RWPE1 (cell line): ENCODE data around the gene CRPPA.
"Not testable (repeated sequence)": the region's sequence is repeated elsewhere in the genome, so short reads cannot be mapped to it uniquely, and the experiment has no call there.

ENCODE experiments used
- CTCF ChIA-PET: fragments of 350-600 bp; sonication (Branson Sonifier 250); formaldehyde crosslinking; extraction: SDS; loops from one replicate; lab custom pipeline; 2021; lab: Yijun Ruan, JAX
- POLR2A ChIA-PET: fragments of 400-600 bp; formaldehyde crosslinking; extraction: SDS; loops from one replicate; lab custom pipeline; 2020; ENCODE audit warnings: antibody characterized with exemption; ENCODE audit not compliant: low non-redundant PET; lab: Yijun Ruan, JAX
- DNase-seq: peaks from one replicate; pipeline ENCODE4 v3.0.0; 2012; ENCODE audit warnings: low spot score
- H3K27ac ChIP-seq: fragments of 450-650 bp; 2 replicates; pipeline ENCODE4 v1.5.1; 2017
- TF ChIP-seq, protein P1 (sequence below): fragments of 450-650 bp; conservative IDR thresholded peaks from 2 replicates; pipeline ENCODE4 v1.5.1; 2017; ENCODE audit warnings: low read depth, mild to moderate bottlenecking

The CRPPA gene

DNA sequence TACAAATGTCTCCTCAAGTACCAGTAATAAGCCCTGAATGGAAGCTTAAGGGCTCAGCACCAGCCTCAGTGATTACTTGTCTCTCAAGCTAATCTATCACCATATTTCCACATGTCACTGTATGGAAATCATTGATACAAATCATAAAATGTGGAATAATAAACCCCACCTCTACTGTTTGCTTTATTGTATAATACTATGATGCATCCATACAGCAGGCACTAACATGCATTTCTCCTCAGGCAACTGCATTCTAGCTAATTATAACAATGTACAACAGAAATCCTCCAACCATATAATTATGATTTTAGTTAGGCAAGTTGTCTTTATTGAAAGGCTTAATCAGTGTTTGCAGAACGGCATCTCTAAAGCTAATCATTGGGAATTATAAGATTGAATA lies 26.2 kb downstream of the CRPPA start:
- TF ChIP-seq, protein P1, sequence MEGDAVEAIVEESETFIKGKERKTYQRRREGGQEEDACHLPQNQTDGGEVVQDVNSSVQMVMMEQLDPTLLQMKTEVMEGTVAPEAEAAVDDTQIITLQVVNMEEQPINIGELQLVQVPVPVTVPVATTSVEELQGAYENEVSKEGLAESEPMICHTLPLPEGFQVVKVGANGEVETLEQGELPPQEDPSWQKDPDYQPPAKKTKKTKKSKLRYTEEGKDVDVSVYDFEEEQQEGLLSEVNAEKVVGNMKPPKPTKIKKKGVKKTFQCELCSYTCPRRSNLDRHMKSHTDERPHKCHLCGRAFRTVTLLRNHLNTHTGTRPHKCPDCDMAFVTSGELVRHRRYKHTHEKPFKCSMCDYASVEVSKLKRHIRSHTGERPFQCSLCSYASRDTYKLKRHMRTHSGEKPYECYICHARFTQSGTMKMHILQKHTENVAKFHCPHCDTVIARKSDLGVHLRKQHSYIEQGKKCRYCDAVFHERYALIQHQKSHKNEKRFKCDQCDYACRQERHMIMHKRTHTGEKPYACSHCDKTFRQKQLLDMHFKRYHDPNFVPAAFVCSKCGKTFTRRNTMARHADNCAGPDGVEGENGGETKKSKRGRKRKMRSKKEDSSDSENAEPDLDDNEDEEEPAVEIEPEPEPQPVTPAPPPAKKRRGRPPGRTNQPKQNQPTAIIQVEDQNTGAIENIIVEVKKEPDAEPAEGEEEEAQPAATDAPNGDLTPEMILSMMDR: no peak
- ChIA-PET POLR2A (no interaction called here), CTCF (no interaction called here)
- no peak overlapping the region for H3K27ac ChIP-seq
- DNase-seq: no peak

DNA sequence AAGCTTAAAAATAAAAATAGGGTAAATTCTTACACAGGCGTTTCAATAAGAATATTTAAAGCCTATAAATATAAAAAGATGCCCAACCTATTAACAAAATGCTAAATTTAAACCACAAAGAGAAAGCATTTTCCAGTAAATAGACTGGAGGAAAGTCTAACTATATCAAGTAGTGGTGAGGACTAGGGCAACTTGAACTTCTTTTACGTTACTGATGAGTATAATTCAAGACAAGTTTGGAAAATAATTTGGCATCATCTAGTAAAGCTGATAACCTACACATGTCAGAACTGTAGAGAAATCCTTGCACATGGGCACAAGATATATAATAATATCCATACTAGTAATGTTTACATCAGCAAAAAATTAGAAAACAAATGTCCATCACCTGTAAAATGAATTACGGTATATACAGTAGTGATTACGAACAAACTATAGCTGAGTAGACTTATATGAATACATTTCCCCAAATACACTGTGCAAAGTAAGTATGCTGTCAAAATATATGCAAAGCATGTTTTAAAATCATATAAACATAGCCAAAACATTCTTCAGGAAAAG lies 27.4 kb downstream of the CRPPA start:
- CTCF ChIA-PET: interaction anchor here (0.6 to 0.9 kb wide), 2 partner anchors 28 to 431 kb away, joined by 3 to 5 read pairs; no protein-coding TSS in a partner anchor
- POLR2A ChIA-PET: no interaction called here
- DNase-seq: no peak
- H3K27ac ChIP-seq: no peak overlapping the region
- TF ChIP-seq, protein P1: no peak

DNA sequence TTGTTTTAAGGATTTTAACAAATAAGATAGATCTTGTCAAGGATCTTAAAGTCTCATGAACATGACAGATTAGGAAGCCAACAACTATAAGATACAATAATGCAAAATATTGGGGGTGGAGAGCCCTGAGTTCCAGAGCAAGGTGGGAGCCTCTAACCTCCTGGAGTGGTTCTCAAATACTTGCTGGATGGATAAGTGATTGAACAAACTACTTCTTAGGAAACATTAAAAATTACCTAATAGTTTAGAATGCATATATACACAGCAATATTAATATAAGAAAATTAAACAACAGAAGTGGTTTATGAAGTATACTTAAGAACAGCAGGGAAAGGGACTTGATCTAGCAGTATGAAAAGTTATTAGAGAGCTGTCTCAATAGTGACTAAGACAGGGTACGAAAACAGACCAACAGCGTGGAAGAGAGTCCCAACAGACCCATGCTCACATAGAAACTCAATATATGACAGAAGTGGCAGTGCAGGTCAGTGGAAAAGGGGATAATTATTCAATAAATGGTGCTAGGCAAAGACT lies 28.3 kb downstream of the CRPPA start:
- TF ChIP-seq, protein P1: no peak

DNA sequence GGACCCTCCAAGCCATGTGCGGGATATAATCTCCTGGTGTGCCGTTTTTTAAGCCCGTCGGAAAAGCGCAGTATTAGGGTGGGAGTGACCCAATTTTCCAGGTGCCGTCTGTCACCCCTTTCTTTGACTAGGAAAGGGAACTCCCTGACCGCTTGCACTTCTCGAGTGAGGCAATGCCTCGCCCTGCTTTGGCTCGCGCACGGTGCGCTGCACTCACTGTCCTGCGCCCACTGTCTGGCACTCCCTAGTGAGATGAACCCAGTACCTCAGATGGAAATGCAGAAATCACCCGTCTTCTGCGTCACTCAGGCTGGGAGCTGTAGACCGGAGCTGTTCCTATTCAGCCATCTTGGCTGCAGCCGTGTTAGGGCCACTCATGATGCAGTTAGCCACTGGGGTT lies 37.6 kb downstream of the CRPPA start:
- H3K27ac ChIP-seq, DNase-seq, POLR2A ChIA-PET, CTCF ChIA-PET: not testable (repeated sequence)

More for the DNA sequence above, 28.3 kb downstream of the CRPPA start:
- no peak for DNase-seq
- ChIA-PET CTCF (interaction anchor here (0.9 kb wide), 1 partner anchor 29 kb away, joined by 5 read pairs; no protein-coding TSS in a partner anchor), POLR2A (no interaction called here)
- no peak overlapping the region for H3K27ac ChIP-seq

DNA sequence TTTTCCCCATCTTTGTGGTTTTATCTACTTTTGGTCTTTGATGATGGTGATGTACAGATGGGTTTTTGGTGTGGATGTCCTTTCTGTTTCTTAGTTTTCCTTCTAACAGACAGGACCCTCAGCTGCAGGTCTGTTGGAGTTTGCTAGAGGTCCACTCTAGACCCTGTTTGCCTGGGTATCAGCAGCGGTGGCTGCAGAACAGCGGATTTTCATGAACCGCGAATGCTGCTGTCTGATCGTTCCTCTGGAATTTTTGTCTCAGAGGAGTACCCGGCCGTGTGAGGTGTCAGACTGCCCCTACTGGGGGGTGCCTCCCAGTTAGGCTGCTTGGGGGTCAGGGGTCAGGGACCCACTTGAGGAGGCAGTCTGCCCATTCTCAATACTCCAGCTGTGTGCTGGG lies 38.2 kb downstream of the CRPPA start:
- POLR2A ChIA-PET, CTCF ChIA-PET, H3K27ac ChIP-seq, DNase-seq: not testable (repeated sequence)
